Measurements from ENCODE around the gene TIMELESS. TPM values are rescaled to one million over a fixed set of nuclear protein-coding genes. Genes with fewer than 3 reads are reported as not detected.

Gene TIMELESS
- total RNA-seq, 2 donors from 2014 or later, result 64.5 to 85.3 TPM

DNA sequence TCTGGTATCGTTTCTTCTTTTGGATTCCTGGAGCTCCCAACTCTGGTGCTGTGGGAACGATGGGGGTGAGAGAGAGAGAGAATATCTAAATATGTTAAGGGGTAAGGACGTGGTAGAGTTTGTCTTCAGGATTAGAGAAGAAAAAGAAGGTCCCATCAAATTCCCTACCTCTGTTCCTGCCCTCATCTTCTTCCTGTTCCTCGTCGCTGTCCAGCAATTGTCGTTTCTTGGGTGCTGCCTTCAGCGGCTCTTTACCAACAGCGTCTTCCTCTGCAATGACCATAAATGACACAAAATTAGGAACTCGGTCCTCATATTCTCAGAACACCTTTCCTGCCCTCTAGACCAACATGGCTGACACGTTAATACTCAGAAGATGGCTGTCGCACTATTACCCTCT is 31.5 kb downstream of the TIMELESS start:
- Mint-ChIP-seq H3K4me1 (no peaks in the 10 kb centered on the region), H3K27me3 (ENCODE audit: insufficient read depth) (no peaks in the 10 kb centered on the region), H3K36me3 (ENCODE audit: low read depth) (peaks cover 58% of the 10 kb centered on the region), H3K27ac (no peak overlapping the region), H3K9me3 (no peaks in the 10 kb centered on the region), H3K4me3 (no peak overlapping the region)
- TF ChIP-seq, protein P1, sequence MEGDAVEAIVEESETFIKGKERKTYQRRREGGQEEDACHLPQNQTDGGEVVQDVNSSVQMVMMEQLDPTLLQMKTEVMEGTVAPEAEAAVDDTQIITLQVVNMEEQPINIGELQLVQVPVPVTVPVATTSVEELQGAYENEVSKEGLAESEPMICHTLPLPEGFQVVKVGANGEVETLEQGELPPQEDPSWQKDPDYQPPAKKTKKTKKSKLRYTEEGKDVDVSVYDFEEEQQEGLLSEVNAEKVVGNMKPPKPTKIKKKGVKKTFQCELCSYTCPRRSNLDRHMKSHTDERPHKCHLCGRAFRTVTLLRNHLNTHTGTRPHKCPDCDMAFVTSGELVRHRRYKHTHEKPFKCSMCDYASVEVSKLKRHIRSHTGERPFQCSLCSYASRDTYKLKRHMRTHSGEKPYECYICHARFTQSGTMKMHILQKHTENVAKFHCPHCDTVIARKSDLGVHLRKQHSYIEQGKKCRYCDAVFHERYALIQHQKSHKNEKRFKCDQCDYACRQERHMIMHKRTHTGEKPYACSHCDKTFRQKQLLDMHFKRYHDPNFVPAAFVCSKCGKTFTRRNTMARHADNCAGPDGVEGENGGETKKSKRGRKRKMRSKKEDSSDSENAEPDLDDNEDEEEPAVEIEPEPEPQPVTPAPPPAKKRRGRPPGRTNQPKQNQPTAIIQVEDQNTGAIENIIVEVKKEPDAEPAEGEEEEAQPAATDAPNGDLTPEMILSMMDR (conservative IDR thresholded peaks at IDR 0.05), result no peak
- no peak overlapping the region for H3K27ac ChIP-seq (ENCODE audit: low read depth, low read length)
- H3K9me3 ChIP-seq (ENCODE audit: control insufficient read depth, low read length), result no peaks in the 10 kb centered on the region
- DNase-seq, result no peak
- H3K4me3 ChIP-seq (ENCODE audit: low read length), result no peak overlapping the region
- no peaks in the 10 kb centered on the region for H3K4me1 ChIP-seq (ENCODE audit: control insufficient read depth, insufficient read depth, low read length)
- H3K27me3 ChIP-seq (ENCODE audit: control insufficient read depth, insufficient read depth, low read length, poor library complexity, severe bottlenecking), result no peaks in the 10 kb centered on the region
- no peak overlapping the region for H3K9ac ChIP-seq (ENCODE audit: extremely low read depth, low read length, poor library complexity, severe bottlenecking)
- peaks cover 51% of the 10 kb centered on the region for H3K36me3 ChIP-seq (ENCODE audit: control insufficient read depth, insufficient read depth, low read length)
- 93 to 95% methylated on average over 8 to 11 of the region's 11 CpGs for WGBS, 2 experiments (ENCODE audit: insufficient coverage in 1 of 2, insufficient read length in 1 of 2)

DNA sequence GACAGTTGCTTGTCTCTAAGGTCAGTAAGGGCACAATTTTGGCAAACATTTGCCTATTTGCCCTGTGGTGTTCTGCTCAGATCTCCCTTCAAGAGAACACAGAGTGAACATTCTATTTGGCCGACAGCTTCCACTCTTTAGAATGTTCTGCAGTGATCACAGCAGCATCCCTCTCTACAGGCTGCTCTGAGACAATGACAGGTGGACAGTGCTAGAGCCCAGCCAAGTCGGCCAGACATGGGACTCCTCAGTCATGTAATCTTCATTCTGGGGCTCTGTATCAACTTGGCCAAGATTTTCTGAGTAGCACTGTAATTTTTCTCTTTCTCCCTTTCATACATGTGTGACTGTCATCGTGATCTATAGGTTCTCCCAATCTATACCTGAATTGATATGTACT is 34.8 kb downstream of the TIMELESS start:
- H3K9me3 ChIP-seq (ENCODE audit: control insufficient read depth, low read length), result no peaks in the 10 kb centered on the region
- no peak overlapping the region for H3K9ac ChIP-seq (ENCODE audit: extremely low read depth, low read length, poor library complexity, severe bottlenecking)
- no peaks in the 10 kb centered on the region for H3K4me1 ChIP-seq (ENCODE audit: control insufficient read depth, insufficient read depth, low read length)
- no peak overlapping the region for H3K27ac ChIP-seq (ENCODE audit: low read depth, low read length)
- Mint-ChIP-seq H3K4me3 (no peak overlapping the region), H3K9me3 (no peaks in the 10 kb centered on the region), H3K27me3 (ENCODE audit: insufficient read depth) (no peaks in the 10 kb centered on the region), H3K36me3 (ENCODE audit: low read depth) (peaks cover 33% of the 10 kb centered on the region), H3K4me1 (no peaks in the 10 kb centered on the region), H3K27ac (no peak overlapping the region)
- no peak overlapping the region for H3K4me3 ChIP-seq (ENCODE audit: low read length)
- peaks cover 25% of the 10 kb centered on the region for H3K36me3 ChIP-seq (ENCODE audit: control insufficient read depth, insufficient read depth, low read length)
- DNase-seq, result no peak
- no peaks in the 10 kb centered on the region for H3K27me3 ChIP-seq (ENCODE audit: control insufficient read depth, insufficient read depth, low read length, poor library complexity, severe bottlenecking)
- TF ChIP-seq, protein P1 (conservative IDR thresholded peaks at IDR 0.05), result no peak
- WGBS, 2 experiments (ENCODE audit: insufficient coverage in 1 of 2, insufficient read length in 1 of 2), result 94 to 100% methylated on average over 3 of the region's 3 CpGs

DNA sequence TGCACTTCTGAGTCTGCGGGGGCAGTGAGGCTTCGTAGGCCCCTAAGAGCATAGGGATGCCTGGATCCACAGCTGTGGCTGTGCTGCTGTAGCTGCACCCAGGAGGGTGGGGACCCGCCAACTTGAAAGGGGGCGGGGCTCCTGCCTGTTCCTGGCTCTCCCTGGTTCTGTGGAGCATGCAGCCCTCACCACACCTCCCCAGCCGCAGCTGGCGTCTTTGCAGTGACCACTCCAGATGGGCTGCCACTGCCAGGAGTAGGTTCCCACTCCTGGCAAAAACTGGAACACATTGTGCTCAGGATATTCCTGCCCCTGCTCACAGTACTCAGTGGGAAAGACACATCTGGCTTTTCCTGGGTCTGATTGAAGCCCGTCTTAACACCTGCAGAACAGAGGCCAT is 35.8 kb downstream of the TIMELESS start:
- Mint-ChIP-seq H3K9me3 (no peaks in the 10 kb centered on the region), H3K4me3 (no peak overlapping the region), H3K27ac (no peak overlapping the region), H3K4me1 (no peaks in the 10 kb centered on the region), H3K36me3 (ENCODE audit: low read depth) (peaks cover 24% of the 10 kb centered on the region), H3K27me3 (ENCODE audit: insufficient read depth) (no peaks in the 10 kb centered on the region)
- Histone ChIP-seq H3K36me3 (ENCODE audit: control insufficient read depth, insufficient read depth, low read length) (peaks cover 17% of the 10 kb centered on the region), H3K4me1 (ENCODE audit: control insufficient read depth, insufficient read depth, low read length) (no peaks in the 10 kb centered on the region), H3K9ac (ENCODE audit: extremely low read depth, low read length, poor library complexity, severe bottlenecking) (no peak overlapping the region), H3K4me3 (ENCODE audit: low read length) (no peak overlapping the region), H3K27me3 (ENCODE audit: control insufficient read depth, insufficient read depth, low read length, poor library complexity, severe bottlenecking) (no peaks in the 10 kb centered on the region), H3K9me3 (ENCODE audit: control insufficient read depth, low read length) (no peaks in the 10 kb centered on the region), H3K27ac (ENCODE audit: low read depth, low read length) (no peak overlapping the region)
- peak; percentile 67 for DNase-seq
- TF ChIP-seq, protein P1 (conservative IDR thresholded peaks at IDR 0.05), result no peak
- 90% methylated on average over 4 to 7 of the region's 7 CpGs for WGBS, 2 experiments (ENCODE audit: insufficient coverage in 1 of 2, insufficient read length in 1 of 2)

Measured in endodermal cell (in vitro differentiated cells).